ENCODE measurements around the gene SORCS2. TPM values are rescaled to one million over a fixed set of nuclear protein-coding genes. Genes with fewer than 3 reads are reported as not detected.

The SORCS2 gene
- total RNA-seq, 1 experiment from 2014 or later: not detected

GRCh38 chr4:7166237-7166636 is 26.1 kb upstream of the SORCS2 start:
- CTCF ChIA-PET: no interaction called here
- no peak overlapping the region for H3K27ac Mint-ChIP-seq (ENCODE audit: unreplicated experiment)
- H3K36me3 Mint-ChIP-seq (ENCODE audit: insufficient read depth, unreplicated experiment): no peaks in the 10 kb centered on the region
- peaks cover 79% of the 10 kb centered on the region for H3K27me3 Mint-ChIP-seq (ENCODE audit: unreplicated experiment)
- H3K4me1 Mint-ChIP-seq (ENCODE audit: low read depth, unreplicated experiment): no peaks in the 10 kb centered on the region
- TF ChIP-seq CTCF (IDR thresholded peaks at IDR 0.05; ENCODE audit: unreplicated experiment): no peak
- H3K9me3 Mint-ChIP-seq (ENCODE audit: low read depth, unreplicated experiment): no peaks in the 10 kb centered on the region
- no peak for DNase-seq
- intact Hi-C loops (cut with micrococcal nuclease; ENCODE audit: unreplicated experiment): no loop called here
- no peak overlapping the region for H3K4me3 Mint-ChIP-seq (ENCODE audit: low read depth, unreplicated experiment)
- BruUV-seq (replicated peaks): no TSS peak

DNA sequence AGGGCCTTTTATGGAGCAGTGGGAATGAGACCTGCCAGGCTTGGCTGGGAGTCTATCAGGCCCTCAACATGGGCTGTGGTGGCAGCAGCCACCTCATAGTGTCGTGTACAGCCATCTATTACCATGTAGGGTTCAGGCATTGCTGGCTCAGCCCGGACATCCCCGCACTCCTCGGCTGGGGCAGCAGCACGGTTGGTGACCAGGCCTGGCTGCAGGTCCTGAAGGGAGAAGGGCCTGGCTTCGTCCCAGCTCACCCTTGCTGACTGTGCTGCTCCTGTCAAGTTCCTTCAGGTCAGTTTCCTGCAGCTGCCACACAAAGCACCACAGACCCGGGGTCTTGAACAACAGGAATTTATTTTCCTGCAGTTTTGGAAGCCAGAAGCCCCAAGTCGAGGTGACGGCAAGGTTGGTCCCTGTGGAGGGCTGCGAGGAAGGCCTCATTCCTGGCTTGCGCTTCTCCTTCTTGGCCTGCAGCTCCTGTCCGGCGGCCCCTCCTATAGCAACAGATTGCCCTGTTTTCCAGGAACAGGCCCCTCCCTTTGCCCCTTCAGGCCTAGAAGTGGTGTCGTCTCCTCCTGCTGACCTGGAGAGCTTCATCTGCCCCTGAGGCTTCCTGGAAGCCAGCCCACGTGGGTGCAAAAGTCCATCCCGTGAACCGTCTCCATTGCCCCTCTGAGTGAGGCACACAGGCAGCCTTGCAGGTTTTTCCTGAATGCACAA is 25.2 kb upstream of the SORCS2 start:
- CTCF ChIA-PET: interaction anchor here (0.6 kb wide), 1 partner anchor 1383 kb away, joined by 3 read pairs; no protein-coding TSS in a partner anchor
- intact Hi-C loops (cut with micrococcal nuclease; ENCODE audit: unreplicated experiment): no loop called here
- H3K4me1 Mint-ChIP-seq (ENCODE audit: low read depth, unreplicated experiment): no peaks in the 10 kb centered on the region
- H3K9me3 Mint-ChIP-seq (ENCODE audit: low read depth, unreplicated experiment): no peaks in the 10 kb centered on the region
- peaks cover 79% of the 10 kb centered on the region for H3K27me3 Mint-ChIP-seq (ENCODE audit: unreplicated experiment)
- H3K36me3 Mint-ChIP-seq (ENCODE audit: insufficient read depth, unreplicated experiment): no peaks in the 10 kb centered on the region
- TF ChIP-seq CTCF (IDR thresholded peaks at IDR 0.05; ENCODE audit: unreplicated experiment): no peak
- BruUV-seq (replicated peaks): no TSS peak
- no peak for DNase-seq
- no peak overlapping the region for H3K27ac Mint-ChIP-seq (ENCODE audit: unreplicated experiment)
- H3K4me3 Mint-ChIP-seq (ENCODE audit: low read depth, unreplicated experiment): no peak overlapping the region

DNA sequence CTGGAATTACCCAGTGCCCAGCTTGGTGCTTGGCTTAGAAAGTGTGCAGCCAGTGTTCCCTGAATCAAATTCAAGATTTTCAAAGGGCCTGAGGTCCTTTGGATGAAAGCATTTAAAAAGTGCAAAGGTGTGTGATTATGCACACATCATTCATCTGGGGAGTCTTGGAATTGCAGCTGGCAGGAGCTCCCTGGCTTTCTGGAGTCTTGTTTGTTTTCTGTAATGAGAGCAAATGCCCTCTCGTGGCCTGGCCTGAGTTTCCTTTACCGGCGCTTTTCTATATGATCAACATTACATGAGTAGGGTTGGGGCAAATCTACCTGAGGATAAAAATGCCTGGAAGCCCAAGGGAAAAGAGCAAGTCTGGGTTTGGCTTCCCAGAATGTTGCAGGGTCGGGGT is 24.6 kb upstream of the SORCS2 start:
- TF ChIP-seq CTCF (IDR thresholded peaks at IDR 0.05; ENCODE audit: unreplicated experiment): no peak
- DNase-seq: no peak
- Mint-ChIP-seq H3K27ac (ENCODE audit: unreplicated experiment) (no peak overlapping the region), H3K4me1 (ENCODE audit: low read depth, unreplicated experiment) (no peaks in the 10 kb centered on the region), H3K27me3 (ENCODE audit: unreplicated experiment) (peaks cover 79% of the 10 kb centered on the region), H3K36me3 (ENCODE audit: insufficient read depth, unreplicated experiment) (peaks cover under 1% of the 10 kb centered on the region), H3K4me3 (ENCODE audit: low read depth, unreplicated experiment) (no peak overlapping the region), H3K9me3 (ENCODE audit: low read depth, unreplicated experiment) (no peaks in the 10 kb centered on the region)
- BruUV-seq (replicated peaks): no TSS peak
- CTCF ChIA-PET: no interaction called here
- intact Hi-C loops (cut with micrococcal nuclease; ENCODE audit: unreplicated experiment): no loop called here

- TF ChIP-seq CTCF (IDR thresholded peaks at IDR 0.05; ENCODE audit: unreplicated experiment): no peak
- H3K4me1 Mint-ChIP-seq (ENCODE audit: low read depth, unreplicated experiment): no peaks in the 10 kb centered on the region
- intact Hi-C loops (cut with micrococcal nuclease; ENCODE audit: unreplicated experiment): no loop called here
- H3K4me3 Mint-ChIP-seq (ENCODE audit: low read depth, unreplicated experiment): no peak overlapping the region
- H3K36me3 Mint-ChIP-seq (ENCODE audit: insufficient read depth, unreplicated experiment): peaks cover 4% of the 10 kb centered on the region
- BruUV-seq (replicated peaks): no TSS peak
- no peaks in the 10 kb centered on the region for H3K9me3 Mint-ChIP-seq (ENCODE audit: low read depth, unreplicated experiment)
- H3K27me3 Mint-ChIP-seq (ENCODE audit: unreplicated experiment): peaks cover 79% of the 10 kb centered on the region
- no peak for DNase-seq
- CTCF ChIA-PET: no interaction called here
- no peak overlapping the region for H3K27ac Mint-ChIP-seq (ENCODE audit: unreplicated experiment)
These were observed 24.2 kb upstream of the SORCS2 start for GRCh38 chr4:7168106-7168505.
